SU-DHL-6 (cell line): Measurements from ENCODE around the gene TANC1.

Experiments
- EZH2phosphoT487 ChIP-seq: fragments of 200-600 bp; sonication (generic), shearing (Covaris generic); conservative IDR thresholded peaks from 2 replicates; pipeline ENCODE4 v1.6.1; 2018; ENCODE audit warnings: mild to moderate bottlenecking, antibody characterized with exemption, low read length, moderate library complexity, mixed read lengths
- TF ChIP-seq, protein P1 (sequence below): fragments of 200-600 bp; sonication (generic); IDR thresholded peaks from one replicate; pipeline ENCODE4 v1.5.1; 2017; ENCODE audit warnings: antibody characterized with exemption, mild to moderate bottlenecking, low read length, moderate library complexity; ENCODE audit not compliant: insufficient read depth, poor library complexity, severe bottlenecking

DNA sequence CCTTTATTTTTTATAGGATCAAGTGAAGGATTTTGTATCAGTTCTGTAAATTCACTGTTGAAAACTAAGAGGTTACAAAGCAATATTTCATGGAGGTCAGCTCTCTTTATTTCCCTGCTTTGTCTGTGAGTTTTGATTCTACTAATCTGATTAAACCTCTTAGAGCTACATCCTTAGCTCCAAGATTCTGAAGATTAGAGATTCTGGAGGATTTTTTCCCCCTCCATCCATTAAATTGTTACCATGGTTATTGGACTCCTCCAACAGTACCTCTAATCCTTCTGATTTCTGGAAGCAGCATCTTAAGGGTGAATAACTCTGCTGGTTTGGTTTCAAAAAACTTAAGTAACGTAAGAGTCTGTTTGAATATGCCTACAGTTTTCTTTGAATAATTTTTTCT lies 110.0 kb downstream of the TANC1 start:
- TF ChIP-seq, protein P1, sequence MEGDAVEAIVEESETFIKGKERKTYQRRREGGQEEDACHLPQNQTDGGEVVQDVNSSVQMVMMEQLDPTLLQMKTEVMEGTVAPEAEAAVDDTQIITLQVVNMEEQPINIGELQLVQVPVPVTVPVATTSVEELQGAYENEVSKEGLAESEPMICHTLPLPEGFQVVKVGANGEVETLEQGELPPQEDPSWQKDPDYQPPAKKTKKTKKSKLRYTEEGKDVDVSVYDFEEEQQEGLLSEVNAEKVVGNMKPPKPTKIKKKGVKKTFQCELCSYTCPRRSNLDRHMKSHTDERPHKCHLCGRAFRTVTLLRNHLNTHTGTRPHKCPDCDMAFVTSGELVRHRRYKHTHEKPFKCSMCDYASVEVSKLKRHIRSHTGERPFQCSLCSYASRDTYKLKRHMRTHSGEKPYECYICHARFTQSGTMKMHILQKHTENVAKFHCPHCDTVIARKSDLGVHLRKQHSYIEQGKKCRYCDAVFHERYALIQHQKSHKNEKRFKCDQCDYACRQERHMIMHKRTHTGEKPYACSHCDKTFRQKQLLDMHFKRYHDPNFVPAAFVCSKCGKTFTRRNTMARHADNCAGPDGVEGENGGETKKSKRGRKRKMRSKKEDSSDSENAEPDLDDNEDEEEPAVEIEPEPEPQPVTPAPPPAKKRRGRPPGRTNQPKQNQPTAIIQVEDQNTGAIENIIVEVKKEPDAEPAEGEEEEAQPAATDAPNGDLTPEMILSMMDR = no peak
- no peak for TF ChIP-seq EZH2phosphoT487
